ENCODE results near the gene PPIP5K2. TPM values are rescaled to one million over a fixed set of nuclear protein-coding genes. Genes with fewer than 3 reads are reported as not detected.
A peak's percentile ranks its signal among the peaks of the same experiment; 100 is the strongest.
"Not testable (repeated sequence)": the region's sequence is repeated elsewhere in the genome, so short reads cannot be mapped to it uniquely, and the experiment has no call there.

PPIP5K2 gene
- total RNA-seq = 32.6 and 44.2 TPM in 2 replicates

GRCh38 chr5:103119765-103120606, at the start of gene PPIP5K2, which contains the start of gene GIN1:
PPIP5K2 (plus strand) TSS chr5:103120301; CDS start chr5:103129590, 9,289 bp downstream.
GIN1 (minus strand) TSS chr5:103120138; CDS start chr5:103108707, 11,431 bp downstream.
- DNase-seq (ENCODE audit: low read depth, low spot score) = peak; percentile 96

DNA sequence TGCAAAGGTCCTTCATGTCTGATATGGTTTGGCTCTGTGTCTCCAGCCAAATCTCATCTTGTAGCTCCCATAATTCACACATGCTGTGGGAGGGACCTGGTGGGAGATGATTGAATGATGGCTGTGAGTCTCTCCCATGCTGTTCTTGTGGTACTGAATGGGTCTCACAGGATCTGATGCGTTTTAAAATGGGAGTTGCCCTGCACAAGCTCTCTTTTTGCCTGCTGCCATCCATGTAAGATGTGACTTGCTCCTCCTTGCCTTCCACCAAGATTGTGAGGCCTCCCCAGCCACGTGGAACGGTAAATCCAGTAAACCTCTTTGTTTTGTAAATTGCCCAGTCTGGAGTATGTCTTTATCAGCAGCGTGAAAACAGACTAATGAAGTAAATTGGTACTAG, 46.6 kb upstream of the PPIP5K2 start:
- not testable (repeated sequence) for DNase-seq (ENCODE audit: low read depth, low spot score)

DNA sequence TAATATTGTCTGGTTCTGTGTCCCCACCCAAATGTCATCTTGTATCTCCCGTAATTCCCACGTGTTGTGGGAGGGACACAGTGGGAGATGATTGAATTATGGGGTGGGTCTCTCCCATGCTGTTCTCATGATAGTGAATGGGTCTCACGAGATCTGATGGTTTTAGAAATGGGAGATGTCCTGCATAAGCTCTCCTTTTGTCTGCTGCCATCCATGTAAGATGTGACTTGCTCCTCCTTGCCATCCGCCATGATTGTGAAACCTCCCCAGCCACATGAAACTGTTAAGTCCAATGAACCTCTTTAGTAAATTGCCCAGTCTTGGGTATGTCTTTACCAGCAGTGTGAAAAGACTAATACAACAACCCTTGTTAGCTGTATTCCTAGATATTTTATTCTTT, 44.7 kb upstream of the PPIP5K2 start:
- DNase-seq (ENCODE audit: low read depth, low spot score) = no peak

- no peak for DNase-seq (ENCODE audit: low read depth, low spot score)
Observed at GRCh38 chr5:103079796-103080195, 40.3 kb upstream of the PPIP5K2 start.

DNA sequence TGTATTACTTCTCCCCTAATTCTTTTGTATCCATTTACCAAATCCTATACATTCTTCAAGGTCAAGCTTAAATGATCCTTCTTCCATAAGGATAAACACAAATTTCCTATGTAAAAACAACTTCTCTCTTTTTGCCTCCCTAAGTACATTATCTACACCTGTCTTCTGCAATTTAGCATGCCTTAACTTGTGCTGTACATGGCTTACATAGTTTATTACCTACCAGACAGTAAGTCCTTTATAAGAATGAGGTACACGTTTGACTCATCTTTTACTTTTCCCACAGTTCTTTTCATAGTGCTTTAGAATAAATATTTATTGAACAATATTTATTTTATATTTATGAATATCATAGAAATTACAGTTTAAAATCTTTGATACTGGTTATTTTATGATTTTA, 33.6 kb upstream of the PPIP5K2 start:
- DNase-seq (ENCODE audit: low read depth, low spot score) = no peak

GRCh38 chr5:103089272-103089671, 30.8 kb upstream of the PPIP5K2 start:
- DNase-seq (ENCODE audit: low read depth, low spot score) = no peak

- DNase-seq (ENCODE audit: low read depth, low spot score) = no peak
Observed at GRCh38 chr5:103090791-103091190, 29.3 kb upstream of the PPIP5K2 start.

GRCh38 chr5:103092676-103093075, 27.4 kb upstream of the PPIP5K2 start:
- DNase-seq (ENCODE audit: low read depth, low spot score) = no peak

DNA sequence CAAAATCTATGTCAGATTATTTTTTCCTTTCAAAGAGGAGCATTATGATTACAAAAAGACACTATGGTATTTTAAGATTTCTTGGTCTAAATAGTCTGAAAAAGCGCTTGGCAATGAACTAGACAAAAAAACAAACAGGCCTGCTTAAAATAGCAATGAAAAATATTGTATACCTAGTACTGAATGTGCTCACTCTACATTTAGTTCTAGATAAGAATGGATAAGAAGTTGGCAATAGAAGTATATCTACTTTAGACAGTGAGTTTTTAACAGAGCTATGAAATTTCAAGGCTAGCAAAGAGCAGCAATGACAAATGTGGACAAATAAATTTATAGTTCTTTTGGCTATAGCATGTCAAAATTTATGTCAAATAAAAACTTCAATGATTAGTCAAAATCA, 26.4 kb upstream of the PPIP5K2 start:
- DNase-seq (ENCODE audit: low read depth, low spot score) = no peak

DNA sequence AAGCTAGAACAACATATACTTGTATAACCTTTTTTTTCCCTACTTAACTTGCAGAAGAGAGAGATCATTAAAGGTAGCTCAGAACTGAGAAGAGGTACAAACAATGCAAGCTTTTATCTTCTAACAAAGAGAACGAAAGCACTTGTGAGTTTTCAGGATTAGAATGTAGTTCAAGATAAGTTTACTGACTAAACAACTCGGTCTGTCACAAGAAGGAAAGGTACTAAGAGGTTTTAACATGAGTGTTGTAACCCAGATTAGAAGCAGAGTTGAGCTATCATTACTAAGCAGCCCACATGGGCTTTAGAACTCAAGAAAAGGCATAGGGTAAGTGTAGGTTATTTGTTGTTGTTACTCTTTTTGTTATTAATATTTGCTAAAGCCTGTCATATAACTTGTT, 25.4 kb upstream of the PPIP5K2 start:
- DNase-seq (ENCODE audit: low read depth, low spot score) = no peak

DNA sequence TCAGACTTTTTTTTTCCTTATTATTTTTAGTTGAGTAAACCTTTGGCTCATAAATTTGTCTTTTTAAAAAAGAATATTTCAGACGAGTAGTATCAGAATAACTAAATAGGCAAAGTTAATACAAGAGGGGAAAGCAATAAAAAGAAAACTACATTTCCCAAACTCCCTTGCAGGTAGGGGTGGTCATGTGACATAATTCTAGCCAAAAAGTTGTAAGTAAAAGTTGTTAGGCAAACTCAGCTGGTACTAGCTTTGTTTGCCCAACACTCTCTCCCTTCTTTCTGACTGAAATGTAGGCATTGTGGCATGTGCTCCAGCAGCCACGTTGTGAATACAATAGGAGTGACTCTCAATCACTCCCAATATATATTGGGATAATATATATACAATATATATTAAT, 21.1 kb upstream of the PPIP5K2 start:
- DNase-seq (ENCODE audit: low read depth, low spot score) = no peak

GRCh38 chr5:103101079-103101750, 18.9 kb upstream of the PPIP5K2 start:
- DNase-seq (ENCODE audit: low read depth, low spot score) = no peak

DNA sequence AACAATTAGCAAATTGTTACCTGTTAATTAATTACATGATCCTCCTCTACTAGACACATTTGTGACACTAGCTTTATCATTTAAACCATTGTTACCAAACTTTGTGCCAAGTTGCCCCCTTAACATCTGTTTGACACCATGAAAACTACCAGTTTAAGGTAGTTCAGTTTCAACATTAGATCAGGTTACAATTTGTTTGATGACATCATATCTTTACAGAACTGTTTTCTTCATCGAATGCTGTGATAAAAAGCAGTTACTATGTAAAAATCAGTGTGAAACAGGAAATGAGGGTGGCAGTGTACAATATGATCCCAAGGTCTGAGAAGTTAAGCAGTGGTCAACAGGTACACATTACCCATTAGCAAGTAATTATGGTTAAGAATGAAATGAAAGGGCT, 17.9 kb upstream of the PPIP5K2 start:
- DNase-seq (ENCODE audit: low read depth, low spot score) = no peak

GRCh38 chr5:103108086-103108485, 12.0 kb upstream of the PPIP5K2 start:
- no peak for DNase-seq (ENCODE audit: low read depth, low spot score)

DNA sequence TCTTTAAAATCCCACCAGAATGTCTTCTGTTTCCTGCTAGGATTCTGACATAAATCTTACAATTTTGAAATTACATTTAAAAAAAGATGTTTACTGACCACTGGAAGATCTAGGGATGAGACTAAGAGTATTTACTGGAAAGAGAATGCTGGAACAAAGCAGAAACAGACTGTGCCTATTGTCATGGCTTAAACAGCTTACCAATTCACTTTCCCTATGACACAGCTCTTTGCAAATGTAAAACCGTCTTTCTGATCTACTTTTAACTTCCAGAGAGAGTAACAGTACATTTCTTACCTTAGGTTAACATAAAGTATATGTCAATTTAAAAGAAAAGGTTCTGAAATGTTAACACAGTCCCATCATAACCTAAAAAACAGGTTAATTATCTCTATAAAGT, 10.8 kb upstream of the PPIP5K2 start:
- no peak for DNase-seq (ENCODE audit: low read depth, low spot score)

GRCh38 chr5:103110403-103110802, 9.7 kb upstream of the PPIP5K2 start:
- no peak for DNase-seq (ENCODE audit: low read depth, low spot score)

GRCh38 chr5:103111468-103111867, 8.6 kb upstream of the PPIP5K2 start:
- DNase-seq (ENCODE audit: low read depth, low spot score) = no peak

DNA sequence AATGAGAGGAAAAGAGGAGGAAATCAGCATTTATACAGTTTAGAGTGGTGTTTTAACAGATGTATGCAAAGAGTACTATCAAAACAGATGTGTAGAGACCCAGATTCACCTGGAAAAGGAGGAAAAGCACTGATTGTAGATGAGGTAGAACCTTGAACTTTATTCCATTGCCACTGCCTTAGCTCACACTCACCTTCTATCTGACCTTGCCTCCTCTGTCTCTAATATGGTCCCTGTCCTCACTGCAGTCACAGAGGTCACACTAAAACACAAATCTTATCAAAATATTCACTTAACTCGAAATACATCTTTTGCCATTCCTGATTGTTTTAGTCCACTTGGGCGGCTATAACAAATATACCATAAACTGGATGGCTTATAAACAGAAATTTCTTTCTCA, 7.2 kb upstream of the PPIP5K2 start:
- no peak for DNase-seq (ENCODE audit: low read depth, low spot score)

DNA sequence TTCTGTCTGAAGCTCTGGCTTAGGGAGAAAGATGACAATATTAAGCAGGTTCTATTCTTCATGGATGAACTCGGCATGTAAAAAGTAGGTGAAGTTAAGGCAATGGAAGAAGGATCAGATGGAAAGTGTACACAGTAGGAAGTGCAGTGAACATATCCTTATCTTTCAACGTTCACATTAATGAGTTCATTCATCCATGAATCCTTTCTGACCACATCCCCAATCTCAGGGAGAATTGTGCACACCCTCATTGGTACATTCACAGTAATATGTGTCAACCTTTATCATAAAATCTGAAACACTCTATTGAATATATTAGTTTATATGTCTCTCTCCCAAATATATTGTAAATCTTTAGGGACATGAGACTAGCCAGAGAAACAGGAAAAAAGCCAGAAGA, 5.7 kb upstream of the PPIP5K2 start:
- no peak for DNase-seq (ENCODE audit: low read depth, low spot score)

DNA sequence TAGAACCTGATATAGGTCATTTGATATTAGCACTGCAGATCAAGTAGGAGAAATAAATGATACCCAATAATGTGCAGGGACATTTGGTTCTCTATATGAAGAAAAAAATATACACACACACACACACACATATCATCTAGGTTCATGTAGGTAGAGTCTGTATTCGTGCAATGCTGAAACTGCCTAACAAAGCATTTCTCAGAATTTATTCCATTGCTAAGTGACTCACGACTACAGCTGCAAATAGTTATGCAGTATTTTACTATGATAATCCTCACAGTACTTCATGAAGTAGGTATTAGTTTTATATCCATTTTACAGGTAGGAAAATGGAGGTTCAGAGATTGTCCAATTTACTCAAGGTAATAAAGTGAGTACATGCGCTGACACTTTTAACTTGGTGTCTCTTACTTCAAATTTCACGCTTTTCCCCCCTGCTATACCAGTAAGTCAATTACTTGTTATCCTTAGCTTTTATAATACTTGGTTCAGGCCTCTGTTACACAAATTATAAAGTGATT, 2.6 kb upstream of the PPIP5K2 start:
- no peak for DNase-seq (ENCODE audit: low read depth, low spot score)

- no peak for DNase-seq (ENCODE audit: low read depth, low spot score)
Observed at GRCh38 chr5:103119070-103119764, 884 bp upstream of the PPIP5K2 start.

DNA sequence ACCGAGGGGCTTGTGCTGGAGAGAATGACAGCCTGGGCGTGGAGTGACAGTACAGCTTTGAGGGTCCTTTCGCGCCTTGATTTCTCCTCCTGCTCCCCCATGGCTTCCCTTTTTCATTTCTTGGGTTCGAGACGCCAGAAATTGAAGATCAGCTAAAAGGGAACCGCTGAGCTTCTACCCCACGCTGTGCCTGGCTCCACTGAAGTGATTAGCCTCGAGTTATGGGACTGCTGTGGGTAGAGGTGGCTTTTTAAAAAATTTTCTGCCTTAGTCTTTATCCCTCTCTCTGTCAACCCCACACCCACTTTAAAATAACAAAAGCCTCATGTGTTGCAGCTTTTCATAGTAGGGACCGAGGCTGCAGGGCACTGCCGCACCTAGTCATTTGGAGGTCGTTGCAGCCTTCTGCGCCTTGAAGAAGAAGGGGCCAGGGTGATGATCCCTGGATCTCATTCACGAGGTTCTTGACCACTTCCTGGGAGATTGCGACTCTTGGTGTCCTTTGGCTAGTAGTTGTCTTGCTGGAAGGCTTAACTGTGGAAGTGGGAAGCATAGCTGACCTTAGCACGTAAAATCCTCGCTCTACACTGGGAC, 603 bp downstream of the PPIP5K2 start:
- DNase-seq (ENCODE audit: low read depth, low spot score) = no peak
